GM19397 (cell line): ENCODE results near the gene FAHD2B.
"Not testable (repeated sequence)": the region's sequence is repeated elsewhere in the genome, so short reads cannot be mapped to it uniquely, and the experiment has no call there.

Experiments used
- ATAC-seq: cut with Tn5 transposase; IDR thresholded peaks from one replicate; pipeline ENCODE4 v1.9.1; 2021; ENCODE audit warnings: mild to moderate bottlenecking, moderate library complexity; ENCODE audit not compliant: unreplicated experiment

FAHD2B gene

GRCh38 chr2:97068074-97068473, 26.6 kb downstream of the FAHD2B start:
- ATAC-seq = no peak

- ATAC-seq = no peak
These were observed 27.2 kb downstream of the FAHD2B start for GRCh38 chr2:97067279-97068004.

- not testable (repeated sequence) for ATAC-seq
These were observed 28.7 kb downstream of the FAHD2B start for GRCh38 chr2:97066030-97066429.

- not testable (repeated sequence) for ATAC-seq
These were observed 32.7 kb downstream of the FAHD2B start for GRCh38 chr2:97062020-97062419.

- ATAC-seq = not testable (repeated sequence)
These were observed 34.9 kb downstream of the FAHD2B start for GRCh38 chr2:97059782-97060181.

GRCh38 chr2:97056150-97056549, 38.5 kb downstream of the FAHD2B start:
- not testable (repeated sequence) for ATAC-seq

GRCh38 chr2:97050032-97050431, 44.6 kb downstream of the FAHD2B start:
- not testable (repeated sequence) for ATAC-seq

- not testable (repeated sequence) for ATAC-seq
These were observed 46.2 kb downstream of the FAHD2B start for GRCh38 chr2:97048448-97048847.

- ATAC-seq = not testable (repeated sequence)
These were observed 48.0 kb downstream of the FAHD2B start for GRCh38 chr2:97046676-97047075.

- ATAC-seq = not testable (repeated sequence)
These were observed 48.7 kb downstream of the FAHD2B start for GRCh38 chr2:97045895-97046499.
